IMR-90 (cell line): ENCODE measurements around the gene PGA4. TPM values are rescaled to one million over a fixed set of nuclear protein-coding genes. Genes with fewer than 3 reads are reported as not detected.

Experiments
- ATAC-seq: fragments of 200-7000 bp; cut with Tn5 transposase; 2 replicates; pipeline ENCODE4 v1.9.1; 2020; ENCODE audit warnings: low read depth, mild to moderate bottlenecking, moderate library complexity
- BruUV-seq: library from RNA; stranded (reverse); fragments of 400-500 nt; replicated peaks from 2 replicates; lab custom pipeline; 2021; lab: Mats Ljungman, UMichigan
- CTCF ChIA-PET: fragments of 300-600 bp; formaldehyde crosslinking; extraction: SDS; loops from one replicate; lab custom pipeline; 2021; ENCODE audit warnings: antibody characterized with exemption; lab: Yijun Ruan, JAX
- POLR2A ChIA-PET: fragments of 300-600 bp; sonication (Branson Sonifier 250); formaldehyde crosslinking; loops from one replicate; lab custom pipeline; 2022; ENCODE audit warnings: antibody characterized with exemption; ENCODE audit not compliant: unreplicated experiment; lab: Charles Lee
- DNase-seq: peaks from one replicate; pipeline ENCODE4 v3.0.0; 2013
- H2AFZ ChIP-seq: replicated peaks from 2 replicates; pipeline ENCODE3; 2013; ENCODE audit warnings: low read length, mild to moderate bottlenecking; ENCODE audit not compliant: poor library complexity
- H2AK5ac ChIP-seq: 2 replicates; pipeline ENCODE4 v1.6.1; 2013; ENCODE audit warnings: low read depth, low read length, inconsistent platforms
- H2AK9ac ChIP-seq: replicated peaks from 2 replicates; pipeline ENCODE3; 2013; ENCODE audit warnings: mild to moderate bottlenecking, low read depth, low read length, moderate library complexity; ENCODE audit not compliant: poor library complexity
- H2BK120ac ChIP-seq: 2 replicates; pipeline ENCODE4 v1.6.1; 2013; ENCODE audit warnings: low read depth, low read length, inconsistent platforms
- H2BK15ac ChIP-seq: 3 replicates; pipeline ENCODE4 v1.6.1; 2013; ENCODE audit warnings: low read depth, low read length, inconsistent platforms
- H2BK20ac ChIP-seq: 2 replicates; pipeline ENCODE4 v1.6.1; 2013; ENCODE audit warnings: low read depth, mild to moderate bottlenecking, inconsistent platforms, low read length, moderate library complexity
- H2BK5ac ChIP-seq: 2 replicates; pipeline ENCODE4 v1.6.1; 2013; ENCODE audit warnings: mild to moderate bottlenecking, low read depth, low read length, inconsistent platforms; ENCODE audit not compliant: poor library complexity, severe bottlenecking
- H3K14ac ChIP-seq: replicated peaks from 2 replicates; pipeline ENCODE4 v1.6.1; 2013; ENCODE audit warnings: low read depth, low read length, inconsistent platforms
- H3K18ac ChIP-seq: 2 replicates; pipeline ENCODE4 v1.6.1; 2013; ENCODE audit warnings: low read depth, low read length, control low read depth
- H3K23ac ChIP-seq: 2 replicates; pipeline ENCODE4 v1.6.1; 2013; ENCODE audit warnings: low read depth, low read length, inconsistent platforms
- H3K27ac ChIP-seq: 2 replicates; pipeline ENCODE4 v1.5.1; 2013; ENCODE audit warnings: mild to moderate bottlenecking, control low read depth, low read length; ENCODE audit not compliant: insufficient read depth
- H3K27me3 ChIP-seq: 2 replicates; pipeline ENCODE4 v1.6.1; 2013; ENCODE audit warnings: low read length; ENCODE audit not compliant: control insufficient read depth, insufficient read depth
- H3K36me3 ChIP-seq: 2 replicates; pipeline ENCODE4 v1.6.1; 2013; ENCODE audit warnings: low read length, mixed read lengths; ENCODE audit not compliant: control insufficient read depth, insufficient read depth
- H3K4ac ChIP-seq: 2 replicates; pipeline ENCODE4 v1.6.1; 2013; ENCODE audit warnings: low read depth, low read length, inconsistent platforms
- H3K4me1 ChIP-seq: 2 replicates; pipeline ENCODE4 v1.6.1; 2013; ENCODE audit warnings: low read length, mixed read lengths; ENCODE audit not compliant: control insufficient read depth, insufficient read depth
- H3K4me2 ChIP-seq: 2 replicates; pipeline ENCODE4 v1.6.1; 2013; ENCODE audit warnings: low read depth, mild to moderate bottlenecking, control low read depth, low read length, moderate library complexity
- H3K4me3 ChIP-seq: 2 replicates; pipeline ENCODE4 v1.5.1; 2013; ENCODE audit warnings: low read depth, mild to moderate bottlenecking, control low read depth, low read length, moderate library complexity; ENCODE audit not compliant: insufficient read depth
- H3K56ac ChIP-seq: 2 replicates; pipeline ENCODE4 v1.6.1; 2013; ENCODE audit warnings: low read length, inconsistent platforms; ENCODE audit not compliant: insufficient read depth; ENCODE audit errors: extremely low read depth
- H3K79me1 ChIP-seq, 2 experiments: 2 replicates each; pipeline ENCODE4 v1.6.1; 2013; ENCODE audit warnings: low read length in 2 of 2, inconsistent platforms in 1 of 2, low read depth in 1 of 2
- H3K9ac ChIP-seq: 2 replicates; pipeline ENCODE4 v1.6.1; 2013; ENCODE audit warnings: low read depth, low read length, control low read depth
- H3K9me1 ChIP-seq: 2 replicates; pipeline ENCODE4 v1.6.1; 2013; ENCODE audit warnings: low read length, inconsistent platforms; ENCODE audit not compliant: insufficient read depth
- H3K9me3 ChIP-seq: 2 replicates; pipeline ENCODE4 v1.6.1; 2013; ENCODE audit warnings: low read length; ENCODE audit not compliant: control insufficient read depth, insufficient read depth
- H4K20me1 ChIP-seq: 2 replicates; pipeline ENCODE4 v1.6.1; 2013; ENCODE audit warnings: low read length, inconsistent platforms; ENCODE audit not compliant: insufficient read depth
- H4K5ac ChIP-seq: 2 replicates; pipeline ENCODE4 v1.6.1; 2013; ENCODE audit warnings: mild to moderate bottlenecking, low read depth, low read length, control low read depth
- H4K8ac ChIP-seq, 2 experiments: 2 replicates each; pipeline ENCODE4 v1.6.1; 2013; ENCODE audit warnings: low read depth in 2 of 2, low read length in 2 of 2, control low read depth in 1 of 2, inconsistent platforms in 1 of 2
- H4K91ac ChIP-seq: 2 replicates; pipeline ENCODE4 v1.6.1; 2013; ENCODE audit warnings: low read depth, low read length, inconsistent platforms; ENCODE audit not compliant: insufficient read depth
- BHLHE40 ChIP-seq: fragments of 150-350 bp; IDR thresholded peaks from 2 replicates; pipeline ENCODE4 v1.6.1; 2016; ENCODE audit warnings: mild to moderate bottlenecking, low read depth, low read length
- FOS ChIP-seq: fragments of 150-350 bp; IDR thresholded peaks from 2 replicates; pipeline ENCODE4 v1.6.1; 2016; ENCODE audit warnings: low read depth, low read length
- MXI1 ChIP-seq: IDR thresholded peaks from 2 replicates; pipeline ENCODE4 v1.6.1; 2012; ENCODE audit warnings: low read depth, mild to moderate bottlenecking, low read length, moderate library complexity, borderline replicate concordance
- RCOR1 ChIP-seq: IDR thresholded peaks from 2 replicates; pipeline ENCODE4 v1.6.1; 2012; ENCODE audit warnings: mild to moderate bottlenecking, low read length, improper control_type of control experiment; ENCODE audit not compliant: insufficient replicate concordance
- RFX5 ChIP-seq: IDR thresholded peaks from 2 replicates; pipeline ENCODE4 v1.8.0; 2012; ENCODE audit warnings: low read depth, mild to moderate bottlenecking, low read length, moderate library complexity
- SMC3 ChIP-seq: fragments of 150-350 bp; IDR thresholded peaks from 2 replicates; pipeline ENCODE4 v1.6.1; 2016; ENCODE audit warnings: low read depth, mild to moderate bottlenecking, antibody characterized with exemption, low read length, moderate library complexity
- WGBS, 2 experiments: methylation state at CpG; one replicate each; pipeline versions ENCODE4 v1.1.5 to v1.1.7; 2013; ENCODE audit warnings: missing lambda C conversion rate in 2 of 2; ENCODE audit not compliant: insufficient read length in 1 of 2; ENCODE audit errors: extremely low coverage in 2 of 2; 5-methylcytosine and 5-hydroxymethylcytosine counted together
- dilution Hi-C: fragments of 300-500 bp; cut with HindIII; formaldehyde crosslinking; loops from one replicate; pipeline ENCODE4 v1.14.3; 2018; ENCODE audit warnings: low sequenced_read_pairs; ENCODE audit not compliant: unreplicated experiment
- in situ Hi-C: fragments of 300-500 bp; cut with MboI; formaldehyde crosslinking; loops from 3 replicates; pipeline ENCODE4 v1.14.3; 2019; ENCODE audit warnings: low sequenced_read_pairs, inconsistent platforms, mixed read lengths
- intact Hi-C: fragments of 100-400 bp; cut with micrococcal nuclease; formaldehyde crosslinking; loops from 2 replicates; pipeline ENCODE4 v1.10.0; 2022
- polyA plus RNA-seq, 3 experiments: library from polyadenylated mRNA; depleted of rRNA; stranded (reverse); fragments of >200 nt; gene quantifications; 2 replicates each; pipeline ENCODE4 v1.2.3, GENCODE V29; 2012; ENCODE audit warnings: low replicate concordance in 1 of 3
- total RNA-seq: library from RNA; depleted of rRNA; stranded (reverse); fragments of >200 nt; gene quantifications from 2 replicates; pipeline ENCODE4 v1.2.3, GENCODE V29; 2012

PGA4 gene
- total and polyA plus RNA-seq, 2 of the 4 experiments (the other 2 are of a cell fraction), result not detected

GRCh38 chr11:61264371-61264770 is 42.2 kb downstream of the PGA4 start:
- Histone ChIP-seq H3K56ac (no peak overlapping the region), H2BK15ac (no peak overlapping the region), H3K27ac (no peak overlapping the region), H3K9me3 (no peaks in the 10 kb centered on the region), H3K23ac (no peak overlapping the region), H3K9me1 (no peaks in the 10 kb centered on the region; the same call in 1 of the 2 replicates), H3K79me1 (no peaks in the 10 kb centered on the region), H3K4me1 (no peaks in the 10 kb centered on the region), H2AK9ac (no peak overlapping the region), H2BK5ac (no peak overlapping the region), H3K14ac (no peak overlapping the region), H3K27me3 (no peaks in the 10 kb centered on the region), H2BK120ac (no peak overlapping the region), H4K8ac (no peak overlapping the region), H3K4me2 (no peak overlapping the region), H3K4ac (no peak overlapping the region), H3K9ac (no peak overlapping the region), H3K4me3 (no peak overlapping the region), H4K5ac (no peak overlapping the region), H2AFZ (no peak overlapping the region), H4K20me1 (no peaks in the 10 kb centered on the region), H2BK20ac (no peak overlapping the region), H4K91ac (no peak overlapping the region), H3K36me3 (no peaks in the 10 kb centered on the region), H3K18ac (no peak overlapping the region), H2AK5ac (no peak overlapping the region)
- BruUV-seq, result no TSS peak
- dilution Hi-C loops, result no loop called here
- in situ Hi-C loops, result no loop called here
- no peak for TF ChIP-seq RFX5
- no peak for TF ChIP-seq FOS
- TF ChIP-seq SMC3, result no peak
- no peak for TF ChIP-seq BHLHE40
- TF ChIP-seq RCOR1, result no peak
- no peak for TF ChIP-seq MXI1
- no peak for ATAC-seq
- no CpG with 5 or more reads among the region's 6 CpGs for WGBS, 2 experiments
- POLR2A ChIA-PET, result no interaction called here
- no peak for DNase-seq
- CTCF ChIA-PET, result no interaction called here
- intact Hi-C loops, result no loop called here
